GM20431 (cell line): ENCODE data around the gene YIF1B.

Experiments
- in situ Hi-C: fragments of 300-500 bp; cut with MseI, MboI; formaldehyde crosslinking; loops from one replicate; pipeline ENCODE4 v1.15.0; 2020; ENCODE audit warnings: low sequenced_read_pairs; ENCODE audit not compliant: unreplicated experiment

YIF1B gene

GRCh38 chr19:38255383-38256014 lies 60.2 kb downstream of the YIF1B start:
- in situ Hi-C loops, result no loop called here

- in situ Hi-C loops, result no loop called here
These were observed 62.0 kb downstream of the YIF1B start for GRCh38 chr19:38253788-38254187.
